Effector memory CD8-positive, alpha-beta T cell (primary cell): ENCODE measurements around the gene CHPF2.

Experiments
- ATAC-seq: fragments of 150-1000 bp; cut with Tn5 transposase; replicated peaks from 2 replicates; pipeline ENCODE4 v1.10.0; 2021; ENCODE audit warnings: mild to moderate bottlenecking, moderate library complexity
- DNase-seq, 3 experiments: peaks; one replicate each; pipeline ENCODE4 v3.0.0; 2021
- H3K27ac Mint-ChIP-seq, 2 donors: one replicate each; pipeline ENCODE4 v1.8.0; 2022; ENCODE audit warnings: mild to moderate bottlenecking in 2 of 2, mixed read lengths in 2 of 2, moderate library complexity in 2 of 2
- H3K27me3 Mint-ChIP-seq, 2 donors: one replicate each; pipeline ENCODE4 v1.8.0; 2022; ENCODE audit warnings: mixed read lengths in 2 of 2
- H3K36me3 Mint-ChIP-seq: one replicate; pipeline ENCODE4 v1.8.0; 2022; ENCODE audit warnings: mild to moderate bottlenecking, moderate library complexity, mixed read lengths; ENCODE audit not compliant: insufficient read depth
- H3K4me1 Mint-ChIP-seq, 2 donors: one replicate each; pipeline ENCODE4 v1.8.0; 2022; ENCODE audit warnings: low read depth in 2 of 2, mixed read lengths in 2 of 2
- H3K4me3 Mint-ChIP-seq, 2 donors: one replicate each; pipeline ENCODE4 v1.8.0; 2022; ENCODE audit warnings: mild to moderate bottlenecking in 2 of 2, mixed read lengths in 2 of 2, moderate library complexity in 2 of 2
- H3K9me3 Mint-ChIP-seq, 2 donors: one replicate each; pipeline ENCODE4 v1.8.0; 2022; ENCODE audit warnings: mixed read lengths in 2 of 2
- total RNA-seq, 9 experiments: gene quantifications; one replicate each; lab custom pipeline; 2026; lab: John Stamatoyannopoulos, UW

Gene CHPF2
- total RNA-seq: 93.1 to 191 (median 165) reads per million in 9 experiments

DNA sequence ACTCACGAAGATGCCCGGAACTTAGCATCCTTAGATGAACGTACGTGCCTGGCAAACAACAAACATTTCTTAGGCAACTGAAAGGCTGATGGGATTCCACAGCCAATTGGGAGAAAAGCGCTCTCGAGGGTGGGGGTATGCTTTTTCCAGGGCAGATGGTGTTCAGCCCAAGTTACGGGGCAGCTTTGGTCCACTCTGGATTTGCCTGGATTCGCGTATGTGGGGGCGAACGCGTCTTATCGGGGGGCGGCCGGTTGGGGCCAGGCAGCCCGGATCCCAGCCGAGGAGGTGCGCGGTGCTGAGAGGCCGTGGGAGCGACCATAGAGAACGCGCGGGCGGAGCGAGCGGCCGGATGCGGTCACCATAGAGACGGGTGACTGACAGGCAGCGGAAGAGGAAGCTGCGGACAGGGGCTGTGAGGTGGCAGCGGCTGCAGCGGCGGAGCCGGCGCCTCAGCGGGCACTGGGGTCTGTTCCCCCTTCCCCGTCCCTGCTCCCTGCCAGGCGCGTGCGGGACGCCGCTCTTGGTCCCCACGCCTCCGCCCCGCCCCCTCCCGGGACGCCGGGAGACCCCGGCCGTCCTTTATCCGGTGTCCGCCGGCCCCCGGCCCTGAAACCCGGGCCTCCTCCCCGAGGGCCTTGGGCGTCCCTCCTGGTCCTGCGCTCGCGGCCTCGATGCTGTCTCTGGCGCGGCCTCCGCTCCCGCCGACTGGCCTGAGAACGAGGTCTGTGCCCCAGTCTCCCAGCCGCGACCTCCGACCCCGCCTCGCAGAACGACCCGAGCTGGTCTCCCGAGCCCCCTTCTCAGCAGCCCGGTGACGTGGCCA lies at the start of gene CHPF2:
Gene CHPF2 (plus strand): TSS at position 393 of the 826 bp plus-strand sequence. CDS start 1,529 bp downstream, outside the sequence.
- H3K4me1 Mint-ChIP-seq: peaks cover 22 to 34% of the 10 kb centered on the region in 2 donors
- H3K36me3 Mint-ChIP-seq: peaks cover 30% of the 10 kb centered on the region
- no peaks in the 10 kb centered on the region for H3K9me3 Mint-ChIP-seq

GRCh38 chr7:151185762-151186639 lies 46.3 kb upstream of the CHPF2 start:
- Mint-ChIP-seq H3K36me3 (peaks cover 7% of the 10 kb centered on the region), H3K27me3 (peaks cover 0 to 11% of the 10 kb centered on the region in 2 donors), H3K4me3 (no peak overlapping the region), H3K9me3 (no peaks in the 10 kb centered on the region), H3K27ac (no peak overlapping the region), H3K4me1 (peaks cover 0 to 3% of the 10 kb centered on the region in 2 donors)
- DNase-seq: no peak
- no peak for ATAC-seq

More for the DNA sequence above, at the start of gene CHPF2:
- peak within 1 kb of the TSS; percentile 97 to 98 for H3K27ac Mint-ChIP-seq
- ATAC-seq (peak; percentile 86), DNase-seq (peak; percentile 84 to 87 (median 85))
- H3K4me3 Mint-ChIP-seq: peak within 1 kb of the TSS; percentile 100
- no peaks in the 10 kb centered on the region for H3K27me3 Mint-ChIP-seq

DNA sequence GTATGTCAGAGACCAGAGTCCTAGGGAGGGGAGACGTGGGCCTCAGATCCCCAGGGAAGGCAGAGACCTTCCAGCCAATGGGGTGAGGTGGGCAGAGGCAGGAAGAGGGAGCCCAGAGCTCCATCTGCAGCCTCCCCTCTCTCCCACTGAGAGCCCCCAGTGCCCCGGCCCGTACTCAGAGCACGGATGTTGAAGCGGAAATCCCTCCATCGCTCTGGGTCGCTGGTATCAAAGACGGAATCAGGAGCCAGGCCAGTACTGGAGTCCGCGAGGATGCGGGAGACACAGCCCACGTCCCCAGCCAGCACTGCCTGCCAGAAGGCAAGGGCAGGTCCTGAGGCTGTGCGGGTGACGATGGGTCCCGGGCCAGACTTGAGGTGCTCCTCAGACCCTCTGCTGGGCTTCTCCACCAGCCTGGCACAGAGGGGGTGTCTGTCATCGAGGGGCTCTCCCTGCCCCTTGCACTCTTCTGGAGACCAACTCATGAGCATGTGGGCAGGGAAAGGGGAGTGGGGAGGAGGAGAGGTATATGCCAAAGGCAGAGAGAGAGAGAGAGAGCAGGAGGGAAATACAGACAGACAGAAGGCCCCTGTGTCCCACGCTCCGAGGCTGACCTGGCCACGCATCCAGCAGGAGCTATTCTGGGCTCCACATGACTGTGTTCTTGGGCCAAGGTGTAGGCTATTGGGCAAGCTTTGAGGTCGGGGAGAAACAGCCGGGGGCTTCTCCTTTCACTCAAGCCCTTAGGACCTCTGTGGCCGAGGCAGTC lies 45.5 kb upstream of the CHPF2 start, which contains the start of gene ASB10:
Gene ASB10 (minus strand): TSS at position 611 of the 769 bp plus-strand sequence. CDS start 120 bp downstream, at position 491.
- ATAC-seq (no peak), DNase-seq (no peak)
- H3K36me3 Mint-ChIP-seq: peaks cover 7% of the 10 kb centered on the region
- H3K4me3 Mint-ChIP-seq: no peak within 1 kb of the TSS
- peak within 1 kb of the TSS in 1 of 2 donors; percentile 54 for H3K27ac Mint-ChIP-seq
- peaks cover 0 to 3% of the 10 kb centered on the region in 2 donors for H3K4me1 Mint-ChIP-seq
- peaks cover 0 to 11% of the 10 kb centered on the region in 2 donors for H3K27me3 Mint-ChIP-seq
- no peaks in the 10 kb centered on the region for H3K9me3 Mint-ChIP-seq

DNA sequence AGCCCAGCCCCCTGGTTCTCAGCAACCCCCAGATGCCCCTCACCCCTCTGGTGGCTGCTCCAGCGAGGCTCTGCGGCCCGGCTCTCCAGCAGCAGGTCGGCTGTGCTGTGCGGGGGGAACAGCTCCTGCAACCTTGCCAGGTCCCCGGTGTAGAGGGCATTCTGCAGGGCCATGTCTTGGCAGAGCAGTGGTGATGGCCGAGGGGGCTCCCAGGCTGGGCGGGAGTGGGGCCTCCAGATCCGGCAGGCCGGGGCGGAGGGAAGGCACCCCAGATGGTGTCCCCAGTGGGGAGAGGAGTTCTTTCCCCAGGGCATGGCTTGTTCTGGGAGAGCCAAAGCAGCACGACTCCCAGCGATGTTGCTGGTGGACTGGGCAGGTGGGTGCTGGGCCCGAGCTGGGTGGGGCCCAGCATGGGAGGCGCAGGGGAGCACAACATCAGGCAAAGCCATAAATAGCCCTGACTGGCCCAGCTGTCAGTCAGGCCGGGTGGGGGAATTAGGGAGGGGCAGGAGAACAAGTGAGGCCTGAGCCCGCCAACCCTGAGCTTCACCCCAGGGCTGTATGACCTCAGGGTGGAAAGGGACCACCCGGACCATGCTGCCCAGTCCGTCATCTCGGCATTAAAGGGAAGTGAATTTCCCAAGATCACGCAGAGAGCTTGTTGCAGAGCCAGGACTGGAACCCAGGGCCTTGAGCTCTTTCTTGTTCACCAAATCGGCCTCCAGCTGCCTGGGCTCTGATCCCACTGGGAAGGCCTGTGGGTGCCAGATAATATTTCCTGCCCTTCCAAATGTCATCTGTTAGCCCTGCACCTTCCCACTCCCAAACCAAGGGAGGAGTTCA lies 44.7 kb upstream of the CHPF2 start:
- DNase-seq: no peak
- Mint-ChIP-seq H3K27ac (no peak overlapping the region), H3K4me1 (peaks cover 0 to 3% of the 10 kb centered on the region in 2 donors), H3K9me3 (no peaks in the 10 kb centered on the region), H3K4me3 (no peak overlapping the region), H3K27me3 (peaks cover 0 to 11% of the 10 kb centered on the region in 2 donors), H3K36me3 (peaks cover 6% of the 10 kb centered on the region)
- ATAC-seq: no peak

- DNase-seq (no peak), ATAC-seq (no peak)
- Mint-ChIP-seq H3K4me1 (peaks cover 0 to 3% of the 10 kb centered on the region in 2 donors), H3K27ac (no peak overlapping the region), H3K4me3 (no peak overlapping the region), H3K9me3 (no peaks in the 10 kb centered on the region), H3K36me3 (peaks cover 3% of the 10 kb centered on the region), H3K27me3 (peaks cover 0 to 11% of the 10 kb centered on the region in 2 donors)
Observed at GRCh38 chr7:151188252-151188542, 44.1 kb upstream of the CHPF2 start.

DNA sequence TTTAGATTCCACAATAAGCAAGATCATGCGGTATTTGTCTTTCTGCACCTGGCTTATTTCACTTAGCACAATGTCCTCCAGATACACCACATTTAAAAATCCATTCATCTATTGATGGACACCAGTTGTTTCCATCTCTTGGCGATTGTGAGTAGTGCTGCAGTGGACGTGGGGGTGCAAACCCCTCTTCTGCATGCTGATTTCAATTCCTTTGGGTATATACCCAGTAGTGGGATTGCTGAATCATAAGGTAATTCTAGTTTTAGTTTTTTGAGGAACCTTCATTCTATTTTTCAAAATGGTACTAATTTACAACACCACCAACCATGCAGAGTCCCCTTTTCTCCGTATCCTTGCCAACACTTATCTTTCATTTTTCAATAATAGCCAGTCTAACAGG lies 43.2 kb upstream of the CHPF2 start:
- Mint-ChIP-seq H3K36me3 (peaks cover 2% of the 10 kb centered on the region), H3K9me3 (no peaks in the 10 kb centered on the region), H3K27ac (no peak overlapping the region), H3K4me1 (peaks cover 0 to 4% of the 10 kb centered on the region in 2 donors), H3K4me3 (no peak overlapping the region), H3K27me3 (peaks cover 0 to 11% of the 10 kb centered on the region in 2 donors)
- no peak for ATAC-seq
- no peak for DNase-seq

GRCh38 chr7:151191544-151191943 lies 40.7 kb upstream of the CHPF2 start:
- Mint-ChIP-seq H3K27me3 (peaks cover 0 to 11% of the 10 kb centered on the region in 2 donors), H3K4me3 (no peak overlapping the region), H3K27ac (peak overlapping the region in 1 of 2 donors; percentile 70)

DNA sequence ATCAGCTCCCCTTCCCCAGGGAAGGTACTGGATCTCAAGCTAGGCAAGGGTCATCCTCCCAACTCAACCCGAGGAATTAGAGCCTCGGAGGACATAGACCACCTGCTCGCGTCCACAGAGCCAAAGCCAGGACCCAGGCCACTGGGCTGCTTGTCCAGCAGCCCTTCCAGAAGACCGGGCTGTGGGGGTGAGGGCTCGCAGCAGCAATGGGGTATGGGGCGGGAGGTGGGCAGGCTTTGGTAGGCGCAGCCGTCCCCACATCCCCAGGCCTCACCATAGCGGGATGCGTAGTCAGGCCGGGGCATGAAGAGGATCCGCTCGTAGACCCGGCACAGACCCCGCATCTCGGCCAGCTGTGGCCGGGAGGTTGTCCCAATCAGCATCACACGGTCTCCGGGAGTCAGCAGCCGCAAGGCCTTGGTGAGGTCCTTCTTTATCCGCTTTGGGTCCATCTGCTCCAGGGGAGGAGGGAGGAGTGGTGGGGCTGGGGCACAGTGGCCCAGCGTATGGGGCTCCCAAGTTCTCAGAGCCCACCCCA lies 40.2 kb upstream of the CHPF2 start:
- H3K27me3 Mint-ChIP-seq: peaks cover 0 to 11% of the 10 kb centered on the region in 2 donors
- no peak overlapping the region for H3K4me3 Mint-ChIP-seq
- no peaks in the 10 kb centered on the region for H3K9me3 Mint-ChIP-seq
- DNase-seq: no peak
- peaks cover 0 to 15% of the 10 kb centered on the region in 2 donors for H3K4me1 Mint-ChIP-seq
- no peak for ATAC-seq
- no peaks in the 10 kb centered on the region for H3K36me3 Mint-ChIP-seq
- H3K27ac Mint-ChIP-seq: no peak overlapping the region

More at GRCh38 chr7:151191544-151191943, 40.7 kb upstream of the CHPF2 start:
- DNase-seq (no peak), ATAC-seq (no peak)
- no peaks in the 10 kb centered on the region for H3K9me3 Mint-ChIP-seq
- no peaks in the 10 kb centered on the region for H3K36me3 Mint-ChIP-seq
- peaks cover 0 to 15% of the 10 kb centered on the region in 2 donors for H3K4me1 Mint-ChIP-seq

DNA sequence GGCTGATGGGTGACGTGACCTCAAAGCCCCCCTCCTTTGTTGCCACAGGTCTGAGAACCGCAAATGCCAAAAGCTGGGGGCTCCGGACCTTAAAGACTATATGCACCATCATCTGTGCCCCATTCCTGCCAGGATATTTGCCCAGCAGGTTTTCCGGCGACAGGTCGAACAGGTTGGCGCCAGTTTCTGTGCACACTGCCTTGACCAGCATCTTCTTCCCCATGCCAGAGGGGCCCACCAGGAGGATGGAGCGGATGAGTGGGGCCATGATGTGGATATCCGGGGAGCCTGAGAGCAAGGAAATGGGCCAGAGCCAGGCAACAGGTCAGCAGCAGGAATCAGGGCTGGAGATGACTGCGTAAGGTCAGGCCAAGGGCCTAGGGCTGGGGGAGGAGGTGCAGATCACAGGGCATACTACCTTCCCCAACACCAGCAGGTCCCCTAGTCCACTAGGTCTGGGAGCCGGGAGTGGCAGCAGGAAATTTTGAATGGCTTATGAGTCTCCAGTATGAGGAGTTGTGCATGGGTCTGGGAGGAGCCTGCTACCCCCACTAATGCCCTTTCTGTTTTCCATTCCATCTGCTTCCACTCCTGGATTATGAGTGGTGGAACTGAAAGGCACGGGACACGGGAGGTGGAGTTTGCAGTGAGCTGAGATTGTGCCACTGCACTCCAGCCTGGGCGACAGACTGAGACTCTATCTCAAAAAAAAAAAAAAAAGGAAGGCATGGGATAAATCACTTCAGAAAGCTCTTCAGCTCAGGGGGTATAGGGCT lies 38.9 kb upstream of the CHPF2 start:
- no peak for DNase-seq
- H3K27ac Mint-ChIP-seq: no peak overlapping the region
- no peaks in the 10 kb centered on the region for H3K9me3 Mint-ChIP-seq
- no peak overlapping the region for H3K4me3 Mint-ChIP-seq
- H3K27me3 Mint-ChIP-seq: peaks cover 0 to 7% of the 10 kb centered on the region in 2 donors
- no peaks in the 10 kb centered on the region for H3K36me3 Mint-ChIP-seq
- ATAC-seq: no peak
- peaks cover 0 to 12% of the 10 kb centered on the region in 2 donors for H3K4me1 Mint-ChIP-seq

DNA sequence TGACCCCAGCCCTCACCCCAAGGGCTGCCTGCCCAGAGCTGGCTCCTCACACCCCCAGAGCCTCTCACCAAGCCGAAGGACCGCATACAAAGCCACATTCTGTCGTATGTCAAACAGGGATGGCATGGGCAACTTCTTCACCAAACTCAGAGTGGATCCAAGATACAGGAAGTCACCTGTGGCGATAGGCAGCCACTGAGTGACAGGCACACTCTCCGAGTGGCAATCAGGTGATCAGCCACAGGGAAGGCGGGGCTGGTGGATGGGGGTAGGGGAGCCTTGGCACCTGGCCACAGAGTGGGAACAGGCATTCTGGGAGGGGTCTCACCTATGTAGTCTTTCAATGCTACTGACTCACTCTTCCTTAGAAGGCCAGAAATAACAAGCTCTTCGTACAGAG lies 38.1 kb upstream of the CHPF2 start:
- Mint-ChIP-seq H3K4me1 (peaks cover 0 to 12% of the 10 kb centered on the region in 2 donors), H3K9me3 (no peaks in the 10 kb centered on the region), H3K27me3 (peaks cover 0 to 5% of the 10 kb centered on the region in 2 donors), H3K27ac (no peak overlapping the region), H3K36me3 (no peaks in the 10 kb centered on the region), H3K4me3 (no peak overlapping the region)
- DNase-seq: no peak
- peak; percentile 53 for ATAC-seq

GRCh38 chr7:151195616-151196450 lies 36.5 kb upstream of the CHPF2 start:
- H3K9me3 Mint-ChIP-seq: no peaks in the 10 kb centered on the region
- H3K4me1 Mint-ChIP-seq: peaks cover 0 to 12% of the 10 kb centered on the region in 2 donors
- no peaks in the 10 kb centered on the region for H3K27me3 Mint-ChIP-seq
- H3K4me3 Mint-ChIP-seq: no peak overlapping the region
- DNase-seq (no peak), ATAC-seq (peak; percentile 32)
- no peak overlapping the region for H3K27ac Mint-ChIP-seq
- H3K36me3 Mint-ChIP-seq: peaks cover 4% of the 10 kb centered on the region
